HuH-7 (cell line): ENCODE data around the gene THEM5.

ENCODE experiments used
- DNase-seq: peaks from one replicate; pipeline ENCODE4 v3.0.0; 2011; ENCODE audit warnings: low spot score

Gene THEM5

DNA sequence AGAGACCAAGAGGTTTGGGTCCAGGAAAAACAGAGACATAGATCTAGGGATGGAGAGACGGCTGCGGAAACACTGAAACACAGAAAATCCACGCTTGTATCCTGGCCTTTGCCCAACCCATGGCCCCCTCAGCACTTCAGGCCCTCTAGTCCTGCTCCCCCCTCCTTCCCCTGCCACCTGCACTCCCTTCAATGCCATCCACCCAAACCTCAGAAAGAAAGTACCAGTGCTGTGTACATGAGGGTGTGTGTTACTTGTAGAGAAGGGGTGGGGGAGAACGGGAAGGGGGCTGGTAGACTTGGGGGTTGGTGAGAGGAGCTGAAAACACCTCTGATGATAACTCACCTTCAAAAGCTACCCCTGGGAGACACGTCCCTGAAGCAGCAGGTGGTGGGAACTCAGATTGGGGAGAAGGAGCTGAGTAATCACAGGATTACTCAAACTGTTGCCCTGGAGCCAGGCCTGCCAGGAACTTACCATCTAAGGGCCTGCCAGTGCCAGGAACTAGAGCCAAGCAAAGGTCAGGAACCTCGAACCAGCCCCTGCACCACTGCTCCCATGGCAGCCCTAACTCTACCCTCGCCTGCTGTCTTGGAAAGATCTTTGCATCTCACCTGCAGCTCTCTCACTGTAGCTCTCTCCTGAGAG lies 33.4 kb downstream of the THEM5 start:
- no peak for DNase-seq

DNA sequence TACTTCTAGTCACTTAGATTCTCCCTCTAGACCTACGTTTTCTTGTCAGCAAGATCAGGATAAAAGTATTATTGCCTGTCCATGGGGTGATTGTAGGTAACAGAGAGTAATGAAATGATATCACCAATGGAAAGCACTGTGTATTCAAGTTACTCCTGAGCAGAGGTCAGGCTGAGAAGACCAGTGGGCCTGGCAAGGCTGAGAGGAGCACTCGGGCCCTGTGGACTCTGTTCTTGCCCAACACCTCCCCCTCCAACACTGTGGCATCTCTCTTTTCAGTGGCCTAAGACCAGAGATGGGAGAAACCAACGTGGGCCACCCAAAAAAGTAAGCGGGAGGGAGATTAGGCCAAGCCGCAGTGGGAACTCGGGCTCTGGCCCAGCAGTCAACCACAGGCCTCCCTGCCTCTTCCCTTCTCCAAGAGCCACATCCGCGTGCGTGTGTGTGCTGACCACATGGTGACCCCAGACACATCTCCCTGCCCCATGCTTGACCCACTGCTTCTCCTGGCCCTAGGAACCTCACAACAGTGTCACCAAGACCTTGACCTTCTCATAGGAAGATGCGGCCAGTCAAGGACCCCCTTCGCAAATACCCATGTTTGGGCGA lies 34.2 kb downstream of the THEM5 start:
- no peak for DNase-seq

DNA sequence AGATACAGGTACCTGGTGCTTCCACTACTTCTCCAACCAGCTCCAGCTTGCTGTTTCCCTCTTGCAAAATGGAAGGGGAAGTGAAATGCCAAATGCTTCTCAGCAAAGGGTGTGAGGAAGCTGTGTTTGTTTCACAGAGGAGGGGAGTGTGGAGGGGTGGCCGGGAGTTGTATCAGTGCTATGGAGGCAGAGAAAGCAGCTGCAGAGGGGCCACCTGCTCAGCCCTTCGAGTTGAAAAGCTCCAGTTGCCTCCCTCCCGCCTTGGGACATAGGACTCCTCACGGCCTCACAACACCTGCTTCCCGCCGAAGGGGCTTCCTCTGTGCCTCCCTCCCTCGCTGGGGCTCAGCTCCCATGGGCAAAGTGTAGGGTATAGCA lies 36.2 kb downstream of the THEM5 start:
- no peak for DNase-seq

DNA sequence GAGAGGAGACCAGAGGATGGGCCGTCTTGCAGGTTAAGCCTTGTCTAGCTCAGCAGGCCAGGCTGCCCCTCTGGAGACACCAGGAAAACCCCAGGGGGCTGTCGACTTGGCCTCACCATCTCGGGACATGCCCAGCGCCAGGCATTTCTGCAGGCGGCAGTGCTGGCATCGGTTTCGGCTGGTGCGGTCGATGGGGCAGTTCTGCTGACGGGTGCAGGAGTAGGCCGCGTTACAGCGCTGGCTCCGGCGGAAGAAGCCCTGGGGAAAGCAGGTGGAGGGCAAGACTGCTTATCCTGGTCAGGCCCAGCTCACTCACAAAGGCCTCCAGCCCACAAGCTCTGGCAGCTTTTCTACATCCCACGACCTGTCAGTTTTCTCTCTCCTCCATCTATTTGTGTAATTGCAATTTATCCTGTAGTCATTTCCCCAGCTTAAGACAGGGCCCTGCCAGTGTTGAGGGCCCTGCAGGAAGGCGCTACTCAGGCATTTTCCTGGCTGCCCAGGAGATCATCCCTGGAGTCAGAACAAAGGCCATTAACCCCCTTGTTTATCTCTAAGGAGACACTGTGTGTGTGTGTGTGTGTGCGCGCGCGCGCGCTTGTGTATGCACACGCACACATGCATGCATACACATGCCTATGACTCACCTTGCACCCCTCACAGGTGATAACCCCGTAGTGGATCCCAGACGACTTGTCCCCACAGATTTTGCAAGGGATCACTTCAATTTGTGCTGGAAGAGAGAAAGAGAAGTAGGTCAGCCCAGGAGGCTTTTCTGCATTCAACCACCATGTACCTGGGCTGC lies 36.8 kb downstream of the THEM5 start:
- DNase-seq = no peak

DNA sequence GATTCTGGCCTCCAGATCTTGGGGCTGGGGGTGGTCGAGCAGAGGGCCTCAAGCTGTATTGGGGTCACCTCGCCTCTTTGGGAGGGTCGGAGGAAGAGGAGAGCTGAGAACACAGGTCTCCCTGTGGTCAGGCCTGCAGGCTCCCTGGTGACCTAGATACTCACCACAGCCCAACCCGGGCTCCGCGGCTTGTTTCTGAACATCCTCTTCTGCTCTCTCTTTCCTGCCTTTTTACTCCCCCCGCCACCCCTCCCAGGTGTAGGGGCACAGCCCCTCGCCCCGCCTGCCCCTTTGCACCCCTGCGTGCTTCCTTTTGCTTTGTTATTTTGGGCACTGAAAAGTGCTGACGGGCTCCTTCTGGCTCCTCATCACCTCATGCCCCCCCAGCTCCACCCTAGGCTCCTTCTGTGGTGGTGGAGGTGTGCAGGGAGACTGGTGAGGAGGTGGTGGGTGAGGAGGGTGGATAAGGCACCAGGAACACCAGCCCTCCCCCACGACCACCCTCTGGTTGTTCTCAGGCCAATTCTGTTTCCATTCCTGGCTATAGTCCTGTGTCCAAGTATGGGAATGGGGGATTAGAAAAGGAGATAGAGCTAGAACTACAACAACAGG lies 37.7 kb downstream of the THEM5 start:
- DNase-seq = no peak

DNA sequence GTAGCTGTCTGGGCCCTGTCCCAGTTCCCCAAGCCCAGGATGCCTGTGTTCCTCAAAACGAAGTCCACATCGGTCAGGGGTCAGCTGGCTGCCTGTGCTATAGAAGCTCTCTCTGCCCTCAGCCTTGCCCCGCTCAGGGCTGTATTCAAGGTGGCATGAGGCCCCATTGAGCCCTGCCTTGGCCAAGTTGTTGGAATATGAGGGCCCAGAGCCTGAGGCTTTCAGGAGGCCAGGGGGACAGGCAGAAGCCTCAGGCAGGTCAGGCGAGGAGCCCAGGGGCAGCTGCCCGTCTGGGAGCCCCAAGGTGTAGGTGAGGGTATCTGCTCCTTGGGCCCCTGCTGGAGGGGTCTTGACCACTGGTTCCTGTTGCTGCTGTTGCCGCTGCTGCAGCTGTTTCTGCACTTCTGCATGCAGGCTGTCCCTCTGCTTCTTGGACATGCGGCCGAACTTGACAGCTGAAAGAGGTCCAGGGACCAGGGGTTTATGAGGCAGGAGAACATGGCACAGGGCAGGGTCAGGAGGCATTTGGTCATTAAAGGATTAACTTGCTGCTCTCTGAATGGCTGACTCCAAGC lies 38.5 kb downstream of the THEM5 start:
- no peak for DNase-seq

DNA sequence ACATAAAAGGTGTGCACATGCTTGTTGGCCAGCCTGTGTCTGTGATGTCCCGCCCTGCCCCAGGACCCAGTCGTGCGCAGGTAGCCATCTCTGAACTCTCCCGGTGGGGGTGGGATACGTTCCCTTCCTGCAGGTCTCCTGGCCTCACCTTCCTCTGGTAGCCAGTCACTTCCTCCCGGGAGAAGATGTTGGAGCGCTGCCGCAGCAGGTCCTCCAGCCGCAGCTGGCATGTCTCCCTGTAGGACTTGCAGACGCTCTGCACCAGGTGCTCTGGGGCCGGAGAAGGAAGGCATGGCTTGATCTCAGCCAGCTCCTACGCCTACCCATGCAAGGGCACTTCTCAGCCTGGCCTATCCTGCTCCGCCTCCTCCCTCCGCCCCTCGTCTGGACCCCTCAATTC lies 39.1 kb downstream of the THEM5 start:
- no peak for DNase-seq

DNA sequence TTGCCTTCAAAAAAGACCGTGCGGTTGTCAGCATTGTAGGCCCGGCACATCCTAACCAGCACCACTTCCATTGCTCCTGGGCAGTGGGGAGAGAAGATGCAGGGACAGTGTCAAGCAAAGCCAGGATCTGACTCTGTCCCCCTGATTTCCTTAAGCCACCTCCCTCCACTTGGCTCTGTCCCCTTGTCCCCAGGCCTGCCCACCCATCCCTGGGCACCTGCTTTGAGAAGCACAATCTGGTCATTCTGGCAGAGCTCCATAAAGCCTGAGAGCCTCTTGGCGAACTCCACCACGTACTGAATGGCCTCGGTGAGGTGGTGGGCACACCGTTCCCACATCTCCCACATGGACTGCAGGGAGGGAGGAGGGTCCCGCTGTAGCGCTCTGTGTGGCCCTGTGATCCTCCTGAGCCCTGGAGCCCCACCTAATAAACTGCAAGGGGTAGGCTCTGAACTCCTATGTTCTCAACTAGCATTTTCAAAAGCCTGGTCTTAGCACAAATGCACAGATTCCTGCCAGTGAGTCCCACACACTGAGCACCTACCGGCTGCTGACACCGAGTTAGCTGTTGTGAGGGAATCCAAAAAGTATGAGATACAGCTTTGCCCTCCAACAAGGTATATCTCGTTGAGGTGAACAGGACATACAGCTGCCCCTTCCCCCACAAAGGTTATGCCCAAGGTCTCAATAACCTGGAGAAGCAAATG lies 40.1 kb downstream of the THEM5 start:
- no peak for DNase-seq

DNA sequence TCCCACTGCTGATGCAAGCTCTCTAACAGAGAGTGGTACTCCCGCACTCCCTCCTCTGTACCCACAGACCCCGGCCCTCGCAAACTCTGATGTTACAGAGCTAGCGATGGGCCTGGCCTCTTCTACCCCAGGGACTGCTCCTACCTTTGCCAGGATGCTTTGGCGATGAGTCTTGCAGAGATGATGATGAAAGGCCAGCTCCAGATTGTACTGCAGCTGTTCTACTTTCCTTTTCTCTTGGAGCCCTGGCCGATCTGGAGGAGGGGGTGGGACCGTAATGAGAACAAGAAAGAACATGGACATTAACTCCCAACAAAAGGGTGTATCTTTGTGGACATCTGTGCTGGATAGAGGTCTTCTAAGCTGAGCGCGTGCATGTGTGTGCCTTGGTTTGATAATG lies 42.3 kb downstream of the THEM5 start:
- no peak for DNase-seq

DNA sequence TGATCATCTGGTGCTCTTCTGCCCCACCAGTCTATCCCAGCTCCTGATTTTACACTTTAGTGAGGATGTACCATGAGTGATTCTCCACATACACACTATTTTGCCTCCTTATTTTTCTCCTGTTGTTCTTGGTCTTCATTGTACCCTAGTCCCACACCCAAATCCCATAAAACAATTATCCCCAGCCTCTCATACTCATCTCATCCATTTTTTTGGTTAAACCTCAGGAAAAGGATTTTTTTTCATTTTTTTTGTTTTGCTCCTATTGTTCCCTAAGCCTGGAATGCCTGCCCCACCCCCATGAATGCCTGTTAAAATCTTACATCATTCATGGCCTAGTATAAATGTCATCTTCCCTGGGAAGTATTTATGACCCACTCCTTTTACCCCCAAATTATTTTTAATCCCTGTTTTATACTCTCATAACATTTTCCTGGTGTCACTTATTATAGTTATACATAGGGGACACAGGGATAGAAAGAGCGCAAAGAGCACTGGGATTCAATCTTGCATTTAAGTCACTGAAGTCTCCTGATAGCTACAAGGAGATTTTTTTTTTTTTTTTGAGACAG lies 43.4 kb downstream of the THEM5 start:
- no peak for DNase-seq

DNA sequence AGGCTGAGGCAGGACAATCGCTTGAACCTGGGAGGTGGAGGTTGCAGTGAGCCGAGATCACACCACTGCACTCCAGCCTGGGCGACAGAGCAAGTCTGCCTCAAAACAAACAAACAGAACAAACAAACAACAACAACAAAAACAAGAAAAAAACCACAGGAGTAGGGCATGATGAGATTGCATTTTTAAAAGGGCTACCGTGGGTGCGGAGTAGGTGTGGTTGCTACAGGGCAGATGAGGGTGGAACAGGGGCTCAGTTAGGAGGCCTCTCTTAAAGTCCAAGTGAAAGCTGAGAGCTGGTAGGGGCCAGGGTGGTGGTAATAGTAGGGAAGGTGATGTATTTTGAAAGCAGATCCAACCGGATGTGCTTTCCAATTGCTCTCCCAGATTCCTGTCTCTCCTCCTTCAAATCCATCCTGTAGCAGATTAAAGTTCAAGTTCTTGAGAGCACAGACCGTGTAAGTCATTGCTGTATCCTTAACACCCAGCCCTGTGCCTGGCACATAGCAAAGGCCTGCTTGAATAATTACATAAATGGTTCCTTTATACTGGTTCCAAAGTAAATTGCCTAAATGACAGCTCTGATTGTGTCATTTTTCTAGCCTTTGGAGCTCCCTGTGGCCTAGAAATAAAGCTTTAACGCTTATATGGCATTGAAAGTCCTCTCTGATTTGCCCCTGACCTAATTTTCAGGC lies 44.1 kb downstream of the THEM5 start:
- DNase-seq = no peak

DNA sequence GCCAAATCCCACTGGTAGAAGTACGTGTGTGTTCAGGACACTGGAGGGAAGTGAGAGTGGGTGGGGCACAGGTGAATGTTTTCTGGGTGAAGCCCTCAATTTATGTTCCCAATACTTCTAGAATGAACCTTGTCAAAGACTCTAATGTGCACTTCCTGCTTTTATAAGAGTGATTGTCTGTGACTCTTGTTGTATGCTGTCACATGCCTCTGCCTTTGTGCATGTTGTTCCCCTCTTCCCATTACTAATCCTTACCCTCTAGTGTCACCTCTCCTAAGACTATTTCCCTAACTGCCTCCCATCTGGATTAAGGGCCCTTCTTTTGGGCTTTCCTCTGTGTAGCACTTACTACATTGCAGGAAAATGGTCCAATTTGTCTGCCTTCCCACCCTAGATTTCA lies 45.7 kb downstream of the THEM5 start:
- no peak for DNase-seq

DNA sequence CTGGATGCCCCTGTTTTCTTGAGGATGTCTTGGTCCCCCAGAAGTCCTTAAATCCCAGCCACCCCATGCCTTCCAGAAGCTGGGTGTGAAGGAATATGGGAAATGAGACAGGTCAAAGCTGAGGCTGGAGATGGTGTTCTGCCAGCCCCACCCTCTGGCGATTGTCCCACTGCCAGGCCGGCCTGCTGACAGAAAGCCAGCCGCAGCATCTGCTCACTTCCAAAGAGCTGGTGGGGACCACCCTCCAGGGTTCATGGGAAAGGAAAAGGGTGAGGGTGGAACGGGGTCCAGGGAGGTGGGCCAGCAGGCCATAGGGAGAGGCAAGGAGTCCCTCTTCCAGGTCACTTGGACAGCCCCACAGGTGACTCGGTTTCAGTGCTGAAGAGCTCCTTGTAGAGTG lies 46.4 kb downstream of the THEM5 start:
- DNase-seq = no peak

DNA sequence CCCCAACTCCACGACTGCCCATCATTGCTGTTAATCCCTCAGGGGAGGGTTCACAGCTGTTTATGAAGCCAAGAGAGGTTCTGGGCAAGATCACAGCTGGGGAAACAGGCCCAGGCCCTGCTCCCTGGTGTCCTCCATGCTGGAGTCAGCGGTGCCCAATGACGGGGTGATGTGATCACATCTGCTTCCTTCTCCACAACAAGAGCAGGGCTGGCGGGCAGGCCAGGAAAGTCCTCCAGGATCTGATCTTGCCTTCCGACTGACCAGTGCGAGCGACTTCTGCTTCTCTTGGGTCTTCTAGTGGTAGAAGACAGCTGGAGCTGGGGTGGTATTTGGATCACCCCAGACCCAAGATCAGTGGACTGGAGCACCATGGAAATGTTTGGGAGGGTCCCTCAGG lies 47.3 kb downstream of the THEM5 start:
- DNase-seq = no peak

DNA sequence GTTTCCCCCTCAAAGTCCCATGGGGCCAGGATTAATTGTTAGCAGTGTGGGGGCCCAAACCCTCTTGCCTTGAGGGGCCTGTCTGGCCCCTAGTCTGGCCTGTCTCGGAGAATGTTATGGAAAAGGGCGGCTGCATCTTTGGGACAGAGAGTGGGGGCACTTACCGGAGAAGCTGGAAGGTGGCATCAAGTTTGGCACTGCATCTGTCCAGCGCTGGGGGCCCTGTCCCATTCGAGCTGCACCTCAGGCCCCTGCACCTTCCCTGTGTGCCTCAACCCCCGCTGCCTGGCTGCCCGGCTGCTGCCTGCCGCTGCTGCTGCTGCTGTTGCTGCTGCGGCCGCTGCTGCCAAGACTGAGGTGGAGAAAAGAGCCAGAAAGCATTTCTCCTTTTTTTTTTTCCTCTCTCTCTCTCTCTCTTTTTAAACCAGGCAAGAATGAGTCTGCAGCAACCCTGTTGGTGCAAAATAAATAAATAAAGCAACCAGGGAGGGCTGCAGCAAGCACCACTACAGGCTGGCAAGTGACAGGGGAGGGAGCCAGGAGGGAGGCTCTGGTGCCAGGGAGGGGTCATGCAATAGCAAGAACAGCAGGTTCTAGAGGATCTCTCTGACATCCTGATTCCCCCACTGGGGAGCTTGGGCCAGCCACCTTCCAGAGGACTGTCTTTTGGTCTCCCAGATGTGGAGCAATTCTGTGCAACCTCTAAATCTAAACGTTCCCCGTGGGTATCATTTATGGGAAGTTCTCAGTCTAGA lies 48.3 kb downstream of the THEM5 start, which contains the start of gene LINGO4:
Gene LINGO4, minus strand, starts transcription at position 354 of the 755 bp plus-strand sequence. CDS start 2,715 bp downstream, outside the sequence.
- no peak for DNase-seq

DNA sequence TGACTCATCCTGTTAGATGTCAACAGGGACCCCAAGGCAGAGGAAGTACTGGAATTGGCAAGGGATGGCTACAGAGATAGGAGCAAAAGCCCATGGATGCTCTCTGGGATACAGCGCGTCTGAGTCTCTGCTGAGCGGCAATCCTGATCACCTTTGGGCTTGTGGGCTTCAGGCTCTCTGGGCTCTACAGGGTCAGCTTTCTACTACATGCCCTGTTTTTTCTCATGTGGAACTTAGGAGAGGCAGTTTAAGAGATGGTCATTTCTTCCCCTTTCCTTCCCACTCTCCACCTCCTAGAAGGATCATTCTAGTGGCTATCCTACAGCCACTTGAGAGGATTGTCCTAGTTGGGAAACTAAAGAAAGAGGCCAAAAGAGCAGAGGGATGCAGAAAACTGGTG lies 49.6 kb downstream of the THEM5 start:
- DNase-seq = no peak

DNA sequence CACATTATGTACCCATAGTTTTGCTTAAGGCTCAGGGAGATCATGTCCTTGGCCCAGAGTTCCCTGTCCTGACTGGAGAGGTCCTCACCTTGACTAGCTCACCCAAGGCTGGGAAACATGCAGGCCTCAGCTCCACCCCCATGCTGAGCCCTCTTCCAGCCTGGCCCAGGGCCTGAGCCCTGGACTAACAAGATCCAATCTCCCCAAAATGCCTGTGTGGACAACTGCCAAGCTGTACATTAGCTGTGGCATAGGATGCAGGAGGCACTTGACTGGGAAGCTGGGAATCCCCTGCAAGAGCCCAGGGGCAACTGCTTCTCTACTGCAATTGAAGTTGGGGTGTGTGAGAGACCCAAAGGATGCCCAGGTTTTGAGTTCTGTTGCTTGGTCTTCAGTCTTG lies 50.3 kb downstream of the THEM5 start:
- DNase-seq = no peak

DNA sequence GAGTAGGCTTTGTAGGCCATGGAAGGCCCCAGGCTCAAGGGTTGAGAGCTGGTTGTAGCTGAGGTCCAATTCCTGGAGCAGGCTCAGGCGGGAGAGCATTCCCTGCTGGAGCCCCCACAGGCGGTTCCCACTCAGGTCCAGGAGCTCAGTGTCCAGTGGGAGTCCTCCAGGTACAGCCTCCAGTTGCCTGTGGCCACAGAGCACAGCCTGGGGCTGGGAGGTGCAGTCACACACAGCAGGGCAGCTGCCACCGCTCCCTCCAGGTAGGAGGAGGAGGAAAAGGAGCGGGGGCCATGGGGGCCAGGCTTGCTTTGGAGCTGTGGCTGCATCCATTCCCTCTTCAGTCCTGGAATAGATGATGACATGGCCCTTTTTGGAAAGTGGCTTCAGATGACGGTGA lies 51.1 kb downstream of the THEM5 start:
- DNase-seq = no peak

DNA sequence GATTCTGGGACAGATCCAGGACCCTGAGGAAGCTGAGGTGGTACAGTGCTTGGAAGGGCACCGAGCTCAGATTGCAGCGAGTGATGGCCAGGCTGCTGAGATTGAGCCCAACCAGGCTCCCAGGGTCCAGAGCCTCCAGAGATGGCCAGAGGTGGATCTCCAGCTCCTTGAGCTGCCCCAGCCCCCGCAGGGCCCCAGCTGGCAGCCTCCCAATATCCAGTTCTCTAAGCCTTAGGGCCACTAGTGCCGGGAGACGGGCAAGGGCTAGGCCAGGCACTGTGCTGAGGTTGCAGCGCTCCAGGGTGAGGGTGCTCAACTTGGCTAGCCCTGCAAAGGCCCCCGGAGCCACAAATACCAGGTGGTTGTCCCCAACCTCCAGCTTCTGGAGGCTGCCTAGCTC lies 51.7 kb downstream of the THEM5 start:
- no peak for DNase-seq

DNA sequence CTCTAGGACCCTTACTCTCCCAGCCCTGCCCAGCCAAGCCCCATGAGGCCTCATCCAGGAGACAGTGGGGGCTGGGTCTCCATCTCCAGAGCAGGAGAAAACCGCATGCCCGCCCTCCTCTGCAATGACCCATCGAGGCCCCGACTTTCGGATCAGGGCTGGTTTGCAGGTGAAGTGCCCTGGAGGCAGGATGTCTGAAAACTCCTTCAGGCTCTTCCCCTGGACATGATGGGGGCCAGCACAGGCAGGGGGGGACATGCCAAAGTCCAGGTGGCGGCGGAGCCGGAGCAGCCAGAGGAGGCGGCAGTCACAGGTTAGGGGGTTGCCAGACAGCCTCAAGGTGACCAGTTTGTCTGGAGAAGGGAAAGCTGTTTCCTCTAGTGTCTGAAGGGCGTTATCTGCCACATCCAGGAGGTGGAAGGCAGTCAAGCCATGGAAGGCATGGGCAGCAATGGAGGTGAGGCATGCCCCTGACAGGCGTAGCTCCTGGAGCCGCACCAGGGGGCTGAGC lies 52.1 kb downstream of the THEM5 start:
- DNase-seq = no peak
